GM23338 (cell line): ENCODE data around the gene POMC.

ENCODE experiments used
- CREB1 ChIP-seq: fragments of 250-450 bp; sonication (Bioruptor Pico); IDR thresholded peaks from 2 replicates; pipeline ENCODE4 v1.5.0; 2020; ENCODE audit warnings: low read depth, mild to moderate bottlenecking, moderate library complexity
- CTCF ChIP-seq, 2 experiments: fragments of 200-600 bp in 1 of 2; sonication (generic) in 1 of 2; conservative IDR thresholded peaks; 2 replicates each; pipeline versions ENCODE4 v1.5.1 to v1.6.1; 2016 to 2017; ENCODE audit warnings: antibody characterized with exemption in 2 of 2, low read depth in 2 of 2, mild to moderate bottlenecking in 2 of 2, moderate library complexity in 1 of 2
- ETS1 ChIP-seq: IDR thresholded peaks from 2 replicates; pipeline ENCODE4 v1.6.1; 2016; ENCODE audit warnings: antibody characterized with exemption
- EZH2 ChIP-seq: fragments of 200-600 bp; sonication (generic); IDR thresholded peaks from one replicate; pipeline ENCODE4 v1.8.0; 2017; ENCODE audit warnings: antibody characterized with exemption, mild to moderate bottlenecking, low read depth; ENCODE audit not compliant: unreplicated experiment
- EZH2phosphoT487 ChIP-seq: fragments of 200-600 bp; sonication (generic); IDR thresholded peaks from one replicate; pipeline ENCODE4 v1.8.1; 2018; ENCODE audit warnings: antibody characterized with exemption; ENCODE audit not compliant: unreplicated experiment
- POLR2AphosphoS5 ChIP-seq: IDR thresholded peaks from 2 replicates; pipeline ENCODE4 v1.6.1; 2016; ENCODE audit warnings: antibody characterized with exemption, low read depth
- ZNF114 ChIP-seq: fragments of 250-450 bp; sonication (Bioruptor Pico); IDR thresholded peaks from 2 replicates; pipeline ENCODE4 v1.5.0; 2020; ENCODE audit warnings: mild to moderate bottlenecking, moderate library complexity
- TF ChIP-seq, protein P1 (sequence below): IDR thresholded peaks from one replicate; pipeline ENCODE4 v1.6.1; 2018; ENCODE audit warnings: antibody characterized with exemption; ENCODE audit not compliant: unreplicated experiment

DNA sequence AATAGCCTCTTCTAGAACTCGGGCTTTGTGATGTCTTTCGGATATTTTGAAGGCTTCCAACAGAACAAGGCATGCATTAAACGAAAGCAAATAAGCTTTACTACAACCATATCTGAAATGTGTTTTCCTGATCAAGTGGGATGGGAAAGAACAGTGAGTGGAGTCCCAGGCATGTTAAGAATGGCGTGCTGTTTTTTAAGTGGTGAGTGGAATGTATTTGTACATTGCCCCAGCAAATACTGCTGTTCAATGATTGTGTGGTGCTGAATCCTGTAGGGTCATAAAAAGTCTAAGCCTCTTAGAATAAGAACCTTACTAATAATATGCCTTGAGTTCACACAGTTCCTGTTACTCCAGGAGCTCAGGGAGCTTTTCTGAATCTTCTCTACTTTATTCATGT lies 52.5 kb downstream of the POMC start:
- no peak for TF ChIP-seq CTCF (conservative IDR thresholded peaks at IDR 0.05; ENCODE audit: low read depth in 2 of 2)
- TF ChIP-seq EZH2 = no peak
- TF ChIP-seq CREB1 = no peak
- no peak for TF ChIP-seq ZNF114 (CRISPR knock-in tag)
- TF ChIP-seq, protein P1, sequence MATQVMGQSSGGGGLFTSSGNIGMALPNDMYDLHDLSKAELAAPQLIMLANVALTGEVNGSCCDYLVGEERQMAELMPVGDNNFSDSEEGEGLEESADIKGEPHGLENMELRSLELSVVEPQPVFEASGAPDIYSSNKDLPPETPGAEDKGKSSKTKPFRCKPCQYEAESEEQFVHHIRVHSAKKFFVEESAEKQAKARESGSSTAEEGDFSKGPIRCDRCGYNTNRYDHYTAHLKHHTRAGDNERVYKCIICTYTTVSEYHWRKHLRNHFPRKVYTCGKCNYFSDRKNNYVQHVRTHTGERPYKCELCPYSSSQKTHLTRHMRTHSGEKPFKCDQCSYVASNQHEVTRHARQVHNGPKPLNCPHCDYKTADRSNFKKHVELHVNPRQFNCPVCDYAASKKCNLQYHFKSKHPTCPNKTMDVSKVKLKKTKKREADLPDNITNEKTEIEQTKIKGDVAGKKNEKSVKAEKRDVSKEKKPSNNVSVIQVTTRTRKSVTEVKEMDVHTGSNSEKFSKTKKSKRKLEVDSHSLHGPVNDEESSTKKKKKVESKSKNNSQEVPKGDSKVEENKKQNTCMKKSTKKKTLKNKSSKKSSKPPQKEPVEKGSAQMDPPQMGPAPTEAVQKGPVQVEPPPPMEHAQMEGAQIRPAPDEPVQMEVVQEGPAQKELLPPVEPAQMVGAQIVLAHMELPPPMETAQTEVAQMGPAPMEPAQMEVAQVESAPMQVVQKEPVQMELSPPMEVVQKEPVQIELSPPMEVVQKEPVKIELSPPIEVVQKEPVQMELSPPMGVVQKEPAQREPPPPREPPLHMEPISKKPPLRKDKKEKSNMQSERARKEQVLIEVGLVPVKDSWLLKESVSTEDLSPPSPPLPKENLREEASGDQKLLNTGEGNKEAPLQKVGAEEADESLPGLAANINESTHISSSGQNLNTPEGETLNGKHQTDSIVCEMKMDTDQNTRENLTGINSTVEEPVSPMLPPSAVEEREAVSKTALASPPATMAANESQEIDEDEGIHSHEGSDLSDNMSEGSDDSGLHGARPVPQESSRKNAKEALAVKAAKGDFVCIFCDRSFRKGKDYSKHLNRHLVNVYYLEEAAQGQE = no peak
- no peak for TF ChIP-seq ETS1
- no peak for TF ChIP-seq EZH2phosphoT487
- TF ChIP-seq POLR2AphosphoS5 = no peak
